ENCODE data around the gene ZSCAN23. TPM values are rescaled to one million over a fixed set of nuclear protein-coding genes. Genes with fewer than 3 reads are reported as not detected.
A peak's percentile ranks its signal among the peaks of the same experiment; 100 is the strongest.

Gene ZSCAN23
- total and polyA plus RNA-seq, 2 of the 8 experiments (the other 6 are each of a cell fraction or from before 2014, with no cell fraction given), result 0.74 to 5.3 TPM

DNA sequence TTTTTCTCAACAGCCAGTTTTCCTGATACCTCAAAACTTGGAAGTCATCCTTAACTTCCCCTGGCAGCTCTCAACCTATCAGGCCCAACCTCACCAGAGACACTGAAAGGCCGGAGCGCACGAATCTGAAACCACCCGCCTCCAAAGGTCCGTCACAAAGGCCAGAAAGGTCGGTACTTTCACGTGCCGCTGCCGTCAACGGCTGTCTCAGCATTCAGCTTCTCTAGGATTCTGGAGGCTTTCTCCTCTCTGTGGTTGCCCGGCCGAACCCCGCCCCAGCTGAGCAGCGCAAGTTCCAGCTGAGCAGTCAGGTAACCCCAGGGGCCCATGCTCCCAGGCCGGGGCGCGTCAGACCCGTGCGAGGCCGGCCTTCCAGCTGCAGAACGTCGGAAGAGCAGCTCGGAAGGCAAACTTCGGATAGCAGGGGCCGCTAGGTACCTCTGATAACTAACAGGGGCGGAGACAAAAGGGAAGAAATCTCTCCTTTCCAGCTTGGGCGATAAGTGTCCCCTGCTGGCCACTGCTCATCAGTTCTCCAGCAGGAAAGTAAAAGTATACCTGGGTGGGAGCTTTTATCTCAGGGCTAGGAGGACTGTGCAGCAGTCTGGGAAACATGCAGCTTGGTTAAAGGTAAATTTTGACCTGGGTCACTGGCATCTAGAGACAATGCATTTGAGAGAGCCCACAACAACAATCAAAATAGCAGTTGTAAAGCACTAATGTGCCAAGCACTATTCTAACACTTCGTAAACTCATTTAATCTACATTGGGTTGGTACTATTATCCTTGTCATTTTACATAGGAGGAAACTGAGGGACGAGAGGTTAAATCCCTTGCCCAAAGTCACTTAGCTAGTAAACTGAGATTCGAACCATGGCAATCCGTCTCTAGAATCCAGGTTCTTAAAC, 59.8 kb downstream of the ZSCAN23 start (continued):
- TF ChIP-seq SIN3A (conservative IDR thresholded peaks at IDR 0.05 in 1 of 2, IDR thresholded peaks at IDR 0.05 in 1 of 2; ENCODE audit: low read depth in 1 of 2, low read length in 2 of 2) (peak; percentile 94 to 96), TEAD4 (IDR thresholded peaks at IDR 0.05; ENCODE audit: low read depth, low read length) (no peak), POU5F1 (IDR thresholded peaks at IDR 0.05; ENCODE audit: low read depth, low read length) (no peak), ASH2L (IDR thresholded peaks at IDR 0.05; ENCODE audit: low read length) (peak; percentile 83), TBP (IDR thresholded peaks at IDR 0.05; ENCODE audit: low read depth, low read length) (peak; percentile 87), ZNF274 (IDR thresholded peaks at IDR 0.05; ENCODE audit: borderline replicate concordance, extremely low read depth, low read length) (no peak), KDM5A (IDR thresholded peaks at IDR 0.05; ENCODE audit: low read length) (no peak), TAF7 (optimal IDR thresholded peaks at IDR 0.05; ENCODE audit: borderline replicate concordance, low read depth, low read length) (peak; percentile 79), MAFK (IDR thresholded peaks at IDR 0.05; ENCODE audit: low read depth, low read length) (no peak), HDAC2 (IDR thresholded peaks at IDR 0.05; ENCODE audit: borderline replicate concordance in 1 of 2, low read depth in 2 of 2, low read length in 2 of 2) (0 out of 4 replicates have a peak, but pooled peaks of 1 of the 2 experiments have one; percentile 46), POLR2AphosphoS5 (IDR thresholded peaks at IDR 0.05; ENCODE audit: low read depth, low read length) (peak; percentile 77), RBBP5 (IDR thresholded peaks at IDR 0.05; ENCODE audit: borderline replicate concordance, low read depth, low read length) (peak; percentile 71), EGR1 (IDR thresholded peaks at IDR 0.05; ENCODE audit: borderline replicate concordance, low read depth, low read length) (peak; percentile 74), SP1 (IDR thresholded peaks at IDR 0.05; ENCODE audit: low read depth, low read length) (peak; percentile 71; the same call in 1 of the 2 replicates), CHD2 (IDR thresholded peaks at IDR 0.05; ENCODE audit: low read length) (peak; percentile 25; the same call in 1 of the 2 replicates)
- TF ChIP-seq, protein P1, sequence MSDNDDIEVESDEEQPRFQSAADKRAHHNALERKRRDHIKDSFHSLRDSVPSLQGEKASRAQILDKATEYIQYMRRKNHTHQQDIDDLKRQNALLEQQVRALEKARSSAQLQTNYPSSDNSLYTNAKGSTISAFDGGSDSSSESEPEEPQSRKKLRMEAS (IDR thresholded peaks at IDR 0.05), result peak; percentile 97
- TF ChIP-seq, protein P2, sequence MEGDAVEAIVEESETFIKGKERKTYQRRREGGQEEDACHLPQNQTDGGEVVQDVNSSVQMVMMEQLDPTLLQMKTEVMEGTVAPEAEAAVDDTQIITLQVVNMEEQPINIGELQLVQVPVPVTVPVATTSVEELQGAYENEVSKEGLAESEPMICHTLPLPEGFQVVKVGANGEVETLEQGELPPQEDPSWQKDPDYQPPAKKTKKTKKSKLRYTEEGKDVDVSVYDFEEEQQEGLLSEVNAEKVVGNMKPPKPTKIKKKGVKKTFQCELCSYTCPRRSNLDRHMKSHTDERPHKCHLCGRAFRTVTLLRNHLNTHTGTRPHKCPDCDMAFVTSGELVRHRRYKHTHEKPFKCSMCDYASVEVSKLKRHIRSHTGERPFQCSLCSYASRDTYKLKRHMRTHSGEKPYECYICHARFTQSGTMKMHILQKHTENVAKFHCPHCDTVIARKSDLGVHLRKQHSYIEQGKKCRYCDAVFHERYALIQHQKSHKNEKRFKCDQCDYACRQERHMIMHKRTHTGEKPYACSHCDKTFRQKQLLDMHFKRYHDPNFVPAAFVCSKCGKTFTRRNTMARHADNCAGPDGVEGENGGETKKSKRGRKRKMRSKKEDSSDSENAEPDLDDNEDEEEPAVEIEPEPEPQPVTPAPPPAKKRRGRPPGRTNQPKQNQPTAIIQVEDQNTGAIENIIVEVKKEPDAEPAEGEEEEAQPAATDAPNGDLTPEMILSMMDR (IDR thresholded peaks at IDR 0.05; ENCODE audit: control extremely low read depth in 1 of 3, insufficient read depth in 1 of 3, low read depth in 1 of 3, low read length in 3 of 3), result peak; percentile 33 to 61 (median 46)
- TF ChIP-seq, protein P3, sequence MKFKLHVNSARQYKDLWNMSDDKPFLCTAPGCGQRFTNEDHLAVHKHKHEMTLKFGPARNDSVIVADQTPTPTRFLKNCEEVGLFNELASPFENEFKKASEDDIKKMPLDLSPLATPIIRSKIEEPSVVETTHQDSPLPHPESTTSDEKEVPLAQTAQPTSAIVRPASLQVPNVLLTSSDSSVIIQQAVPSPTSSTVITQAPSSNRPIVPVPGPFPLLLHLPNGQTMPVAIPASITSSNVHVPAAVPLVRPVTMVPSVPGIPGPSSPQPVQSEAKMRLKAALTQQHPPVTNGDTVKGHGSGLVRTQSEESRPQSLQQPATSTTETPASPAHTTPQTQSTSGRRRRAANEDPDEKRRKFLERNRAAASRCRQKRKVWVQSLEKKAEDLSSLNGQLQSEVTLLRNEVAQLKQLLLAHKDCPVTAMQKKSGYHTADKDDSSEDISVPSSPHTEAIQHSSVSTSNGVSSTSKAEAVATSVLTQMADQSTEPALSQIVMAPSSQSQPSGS (IDR thresholded peaks at IDR 0.05; ENCODE audit: low read length), result peak; percentile 70; the same call in 1 of the 2 replicates

Measured in H1 (cell line).